Panc1 (cell line): Measurements from ENCODE around the gene ZNF506. TPM values are rescaled to one million over a fixed set of nuclear protein-coding genes. Genes with fewer than 3 reads are reported as not detected.

Experiments
- ATAC-seq: fragments of 200-7000 bp; cut with Tn5 transposase; 2 replicates; pipeline ENCODE4 v1.9.1; 2020; ENCODE audit warnings: mild to moderate bottlenecking, moderate library complexity
- BruUV-seq: library from RNA; stranded (reverse); fragments of 400-500 nt; replicated peaks from 2 replicates; lab custom pipeline; 2021; lab: Mats Ljungman, UMichigan
- CTCF ChIA-PET: fragments of 300-600 bp; sonication (Branson Sonifier 250); formaldehyde crosslinking; loops from one replicate; lab custom pipeline; 2022; ENCODE audit warnings: antibody characterized with exemption; lab: Charles Lee
- POLR2A ChIA-PET: fragments of 300-600 bp; sonication (Branson Sonifier 250); formaldehyde crosslinking; loops from one replicate; lab custom pipeline; 2022; ENCODE audit warnings: antibody characterized with exemption; lab: Charles Lee
- DNase-seq: peaks from one replicate; pipeline ENCODE4 v3.0.0-alpha.2; 2010; ENCODE audit warnings: low read depth, low spot score
- H3K27ac ChIP-seq: 2 replicates; pipeline ENCODE4 v1.5.1; 2011; ENCODE audit warnings: mild to moderate bottlenecking, low read length, inconsistent platforms
- H3K27me3 ChIP-seq: fragments of 200-500 bp; sonication (Bioruptor generic); 2 replicates; pipeline ENCODE4 v1.6.0; 2014; ENCODE audit warnings: low read length, inconsistent platforms; ENCODE audit not compliant: control insufficient read depth, insufficient read depth
- H3K36me3 ChIP-seq: fragments of 200-500 bp; sonication (Bioruptor generic); 2 replicates; pipeline ENCODE4 v1.5.1; 2014; ENCODE audit warnings: inconsistent platforms, mild to moderate bottlenecking, low read length, moderate library complexity; ENCODE audit not compliant: control insufficient read depth, insufficient read depth
- H3K4me1 ChIP-seq: 2 replicates; pipeline ENCODE4 v1.5.1; 2011; ENCODE audit warnings: inconsistent platforms, mild to moderate bottlenecking, low read length, moderate library complexity; ENCODE audit not compliant: control insufficient read depth, insufficient read depth
- H3K4me3 ChIP-seq, 2 experiments: 2 replicates each; pipeline ENCODE4 v1.5.1; 2011 to 2012; ENCODE audit warnings: low read depth in 2 of 2, low read length in 2 of 2, mild to moderate bottlenecking in 2 of 2, inconsistent platforms in 1 of 2, moderate library complexity in 1 of 2
- H3K9me3 ChIP-seq: fragments of 200-500 bp; sonication (Bioruptor generic); 2 replicates; pipeline ENCODE4 v1.5.1; 2014; ENCODE audit warnings: low read depth, mild to moderate bottlenecking, inconsistent platforms, low read length, moderate library complexity; ENCODE audit not compliant: control insufficient read depth, insufficient read depth
- CTCF ChIP-seq: fragments of 450-650 bp; IDR thresholded peaks from 2 replicates; pipeline ENCODE4 v1.5.1; 2017; ENCODE audit warnings: mild to moderate bottlenecking
- POLR2AphosphoS5 ChIP-seq: IDR thresholded peaks from 2 replicates; pipeline ENCODE4 v1.6.1; 2012; ENCODE audit warnings: mild to moderate bottlenecking, low read depth, low read length, moderate library complexity
- SIN3A ChIP-seq: IDR thresholded peaks from 2 replicates; pipeline ENCODE4 v1.6.1; 2012; ENCODE audit warnings: low read depth, mild to moderate bottlenecking, low read length, moderate library complexity, borderline replicate concordance; ENCODE audit not compliant: insufficient read depth
- TCF7L2 ChIP-seq: IDR thresholded peaks from 2 replicates; pipeline ENCODE4 v1.6.1; 2011; ENCODE audit warnings: mild to moderate bottlenecking, low read depth, low read length, inconsistent platforms
- in situ Hi-C: cut with HindIII; loops from 2 replicates; pipeline ENCODE4 v1.10.0; 2016; ENCODE audit warnings: low sequenced_read_pairs, low pct_unique_long_range_greater_than_20kb
- intact Hi-C: fragments of 100-400 bp; cut with micrococcal nuclease; formaldehyde crosslinking; loops from one replicate; pipeline ENCODE4 v1.10.0; 2022; ENCODE audit not compliant: unreplicated experiment
- total RNA-seq: library from RNA; stranded (reverse); gene quantifications from one replicate; pipeline ENCODE4 v1.2.1, GENCODE V29; 2021; ENCODE audit not compliant: unreplicated experiment
- TF ChIP-seq, protein P1 (sequence below), 2 experiments: IDR thresholded peaks; 2 replicates each; pipeline ENCODE4 v1.6.1; 2011 to 2012; ENCODE audit warnings: low read depth in 2 of 2, control low read depth in 1 of 2, low read length in 1 of 2, mild to moderate bottlenecking in 1 of 2, moderate library complexity in 1 of 2; ENCODE audit not compliant: insufficient read depth in 1 of 2

Gene ZNF506
- total RNA-seq, 1 experiment from 2014 or later: 11.4 TPM

DNA sequence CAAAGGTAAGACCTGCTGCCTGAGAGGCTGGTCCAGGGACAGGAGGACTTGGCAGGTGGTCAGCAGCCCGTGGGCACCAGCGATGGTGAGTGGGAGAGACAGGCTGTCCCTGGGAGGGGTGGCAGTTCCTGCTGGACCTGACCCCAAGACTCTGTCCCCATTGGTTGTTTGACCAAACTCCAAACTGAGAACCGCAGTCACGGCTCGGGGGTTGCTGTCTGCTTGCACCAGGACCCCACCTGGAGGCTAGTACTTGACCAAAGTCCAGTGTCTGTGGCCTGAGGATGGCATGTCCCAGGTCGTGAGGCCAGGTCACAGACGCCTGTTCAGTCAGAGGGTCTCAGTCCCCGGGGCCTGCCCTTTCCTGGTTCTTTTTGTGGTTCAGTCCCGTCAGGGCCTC is 78.8 kb downstream of the ZNF506 start:
- Histone ChIP-seq H3K4me1 (no peaks in the 10 kb centered on the region), H3K27ac (no peak overlapping the region), H3K4me3 (no peak overlapping the region), H3K36me3 (no peaks in the 10 kb centered on the region), H3K27me3 (no peaks in the 10 kb centered on the region), H3K9me3 (no peaks in the 10 kb centered on the region)
- DNase-seq (no peak), ATAC-seq (no peak)
- in situ Hi-C loops (no loop called here), intact Hi-C loops (no loop called here)
- no peak for TF ChIP-seq TCF7L2
- no peak for TF ChIP-seq CTCF
- TF ChIP-seq, protein P1, sequence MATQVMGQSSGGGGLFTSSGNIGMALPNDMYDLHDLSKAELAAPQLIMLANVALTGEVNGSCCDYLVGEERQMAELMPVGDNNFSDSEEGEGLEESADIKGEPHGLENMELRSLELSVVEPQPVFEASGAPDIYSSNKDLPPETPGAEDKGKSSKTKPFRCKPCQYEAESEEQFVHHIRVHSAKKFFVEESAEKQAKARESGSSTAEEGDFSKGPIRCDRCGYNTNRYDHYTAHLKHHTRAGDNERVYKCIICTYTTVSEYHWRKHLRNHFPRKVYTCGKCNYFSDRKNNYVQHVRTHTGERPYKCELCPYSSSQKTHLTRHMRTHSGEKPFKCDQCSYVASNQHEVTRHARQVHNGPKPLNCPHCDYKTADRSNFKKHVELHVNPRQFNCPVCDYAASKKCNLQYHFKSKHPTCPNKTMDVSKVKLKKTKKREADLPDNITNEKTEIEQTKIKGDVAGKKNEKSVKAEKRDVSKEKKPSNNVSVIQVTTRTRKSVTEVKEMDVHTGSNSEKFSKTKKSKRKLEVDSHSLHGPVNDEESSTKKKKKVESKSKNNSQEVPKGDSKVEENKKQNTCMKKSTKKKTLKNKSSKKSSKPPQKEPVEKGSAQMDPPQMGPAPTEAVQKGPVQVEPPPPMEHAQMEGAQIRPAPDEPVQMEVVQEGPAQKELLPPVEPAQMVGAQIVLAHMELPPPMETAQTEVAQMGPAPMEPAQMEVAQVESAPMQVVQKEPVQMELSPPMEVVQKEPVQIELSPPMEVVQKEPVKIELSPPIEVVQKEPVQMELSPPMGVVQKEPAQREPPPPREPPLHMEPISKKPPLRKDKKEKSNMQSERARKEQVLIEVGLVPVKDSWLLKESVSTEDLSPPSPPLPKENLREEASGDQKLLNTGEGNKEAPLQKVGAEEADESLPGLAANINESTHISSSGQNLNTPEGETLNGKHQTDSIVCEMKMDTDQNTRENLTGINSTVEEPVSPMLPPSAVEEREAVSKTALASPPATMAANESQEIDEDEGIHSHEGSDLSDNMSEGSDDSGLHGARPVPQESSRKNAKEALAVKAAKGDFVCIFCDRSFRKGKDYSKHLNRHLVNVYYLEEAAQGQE (IDR thresholded peaks at IDR 0.05; ENCODE audit: insufficient read depth in 1 of 2, low read depth in 2 of 2, low read length in 1 of 2): no peak
- no peak for TF ChIP-seq POLR2AphosphoS5
- no peak for TF ChIP-seq SIN3A
- no TSS peak for BruUV-seq
- ChIA-PET CTCF (no interaction called here), POLR2A (no interaction called here)

Other genes starting within 250 kb of the ZNF506 start
- gene PBX4, start 203.1 kb downstream of the ZNF506 start, total RNA-seq: 8.3 TPM
- 16.0 TPM for gene LPAR2, start 193.5 kb downstream of the ZNF506 start, total RNA-seq
- gene GMIP, start 178.1 kb downstream of the ZNF506 start, total RNA-seq: 18.1 TPM
- 62.3 TPM for gene ATP13A1, start 158.1 kb downstream of the ZNF506 start, total RNA-seq
- 15.6 TPM for gene ZNF101, start 152.9 kb downstream of the ZNF506 start, total RNA-seq
- 5.6 TPM for gene ZNF14, start 88.6 kb downstream of the ZNF506 start, total RNA-seq
- 8.9 TPM for gene ZNF253, start 44.1 kb upstream of the ZNF506 start, total RNA-seq
- 8.9 TPM for gene ZNF93, start 79.2 kb upstream of the ZNF506 start, total RNA-seq
- gene ZNF682, start 217.8 kb upstream of the ZNF506 start, total RNA-seq: 4.5 TPM